ENCODE measurements around the gene PXK. TPM values are rescaled to one million over a fixed set of nuclear protein-coding genes. Genes with fewer than 3 reads are reported as not detected.

The PXK gene
- total and polyA plus RNA-seq, 8 donors = 8.3 to 54.0 (median 31.1) TPM

DNA sequence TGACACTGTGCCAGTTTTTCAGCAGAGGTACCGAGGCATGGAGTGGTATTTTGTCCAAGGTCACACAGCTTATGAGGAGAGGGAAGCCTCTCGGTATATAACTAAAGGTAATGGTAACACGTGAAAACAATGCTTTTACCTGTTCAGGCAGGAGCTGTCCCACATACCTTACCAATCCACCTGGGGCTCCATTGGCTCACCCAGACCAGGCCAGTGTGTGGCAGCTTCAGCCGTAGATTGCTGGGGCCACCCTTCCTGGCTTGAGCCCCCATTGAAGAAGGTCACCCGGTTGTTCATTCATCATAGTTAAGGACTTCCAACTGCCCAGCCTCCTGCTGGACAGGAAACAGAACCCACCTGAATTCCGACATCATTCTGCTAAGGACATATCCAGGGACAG is 35.8 kb upstream of the PXK start:
- intact Hi-C loops (cut with DNase I; ENCODE audit: low total_unique reads) = loop anchor here (5.0 to 10.0 kb wide), 2 partner anchors 62 to 105 kb away; partner anchors contain the start of gene ABHD6
- Histone ChIP-seq H3K36me3 (peaks cover 0 to 22% (median 5%) of the 10 kb centered on the region in 4 donors), H3K4me1 (peaks cover 0 to 8% (median 4%) of the 10 kb centered on the region in 4 donors), H3K27ac (no peak overlapping the region), H3K27me3 (peaks cover 0 to 19% (median 0%) of the 10 kb centered on the region in 3 donors), H3K9me3 (no peaks in the 10 kb centered on the region), H3K4me3 (no peak overlapping the region)
- DNase-seq = no peak
- WGBS, 5 donors = 72 to 81% (median 78%) methylated on average over 6 of the region's 6 CpGs
- TF ChIP-seq, protein P1, sequence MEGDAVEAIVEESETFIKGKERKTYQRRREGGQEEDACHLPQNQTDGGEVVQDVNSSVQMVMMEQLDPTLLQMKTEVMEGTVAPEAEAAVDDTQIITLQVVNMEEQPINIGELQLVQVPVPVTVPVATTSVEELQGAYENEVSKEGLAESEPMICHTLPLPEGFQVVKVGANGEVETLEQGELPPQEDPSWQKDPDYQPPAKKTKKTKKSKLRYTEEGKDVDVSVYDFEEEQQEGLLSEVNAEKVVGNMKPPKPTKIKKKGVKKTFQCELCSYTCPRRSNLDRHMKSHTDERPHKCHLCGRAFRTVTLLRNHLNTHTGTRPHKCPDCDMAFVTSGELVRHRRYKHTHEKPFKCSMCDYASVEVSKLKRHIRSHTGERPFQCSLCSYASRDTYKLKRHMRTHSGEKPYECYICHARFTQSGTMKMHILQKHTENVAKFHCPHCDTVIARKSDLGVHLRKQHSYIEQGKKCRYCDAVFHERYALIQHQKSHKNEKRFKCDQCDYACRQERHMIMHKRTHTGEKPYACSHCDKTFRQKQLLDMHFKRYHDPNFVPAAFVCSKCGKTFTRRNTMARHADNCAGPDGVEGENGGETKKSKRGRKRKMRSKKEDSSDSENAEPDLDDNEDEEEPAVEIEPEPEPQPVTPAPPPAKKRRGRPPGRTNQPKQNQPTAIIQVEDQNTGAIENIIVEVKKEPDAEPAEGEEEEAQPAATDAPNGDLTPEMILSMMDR (IDR thresholded peaks at IDR 0.05) = no peak
- TF ChIP-seq EP300 (IDR thresholded peaks at IDR 0.05) (no peak), POLR2A (IDR thresholded peaks at IDR 0.05) (no peak), POLR2AphosphoS5 (IDR thresholded peaks at IDR 0.05) (no peak)

DNA sequence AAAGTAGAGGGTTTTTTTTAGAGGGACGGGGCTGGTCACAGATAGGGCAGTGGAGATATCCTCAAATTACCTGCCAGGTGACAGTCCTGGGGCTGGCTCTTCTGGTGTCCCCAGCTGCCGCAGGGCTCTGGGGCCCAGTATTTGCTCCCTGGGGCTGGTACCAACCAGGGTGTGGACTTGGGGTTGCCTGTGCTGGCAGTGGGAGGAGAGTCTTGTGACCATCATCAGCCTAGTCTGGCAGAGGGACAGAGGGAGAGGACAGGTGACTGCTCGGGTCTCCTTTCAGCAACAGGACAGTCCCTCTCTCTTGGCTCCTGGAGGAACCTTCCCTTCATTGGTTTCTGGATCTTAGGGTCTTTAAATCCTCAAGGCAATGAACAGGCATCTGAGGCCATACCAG is 34.5 kb upstream of the PXK start:
- no peak for DNase-seq
- 24 to 55% (median 46%) methylated on average over 3 of the region's 3 CpGs for WGBS, 5 donors

DNA sequence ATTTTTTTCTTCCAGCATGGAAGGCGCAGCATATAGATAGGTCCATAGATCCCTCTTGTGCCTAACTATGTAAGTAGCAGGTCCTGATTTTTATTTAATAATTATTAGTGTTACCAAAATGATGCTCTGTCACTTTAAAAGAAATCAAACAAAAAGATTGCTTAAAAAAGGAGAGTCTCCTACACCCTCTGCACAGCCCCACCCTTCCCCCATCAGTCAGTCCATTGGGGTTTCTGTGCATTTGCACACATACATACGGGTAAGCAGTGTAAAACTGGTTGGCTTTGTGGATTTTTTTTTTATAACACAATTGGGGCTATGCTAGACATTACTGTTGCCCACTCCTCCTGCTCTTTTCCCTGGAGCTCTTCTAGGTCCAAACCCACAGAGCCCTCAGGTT is 33.6 kb upstream of the PXK start:
- no peak for TF ChIP-seq POLR2AphosphoS5 (IDR thresholded peaks at IDR 0.05)
- no peak for TF ChIP-seq EP300 (IDR thresholded peaks at IDR 0.05)
- TF ChIP-seq, protein P1 (IDR thresholded peaks at IDR 0.05) = no peak
- no peak for TF ChIP-seq POLR2A (IDR thresholded peaks at IDR 0.05)
- H3K36me3 ChIP-seq = peaks cover 0 to 2% (median under 1%) of the 10 kb centered on the region in 4 donors
- 49 to 64% (median 57%) methylated on average over 2 of the region's 2 CpGs for WGBS, 5 donors
- peaks cover 0 to 23% (median 0%) of the 10 kb centered on the region in 3 donors for H3K27me3 ChIP-seq
- peaks cover 0 to 8% (median 4%) of the 10 kb centered on the region in 4 donors for H3K4me1 ChIP-seq
- intact Hi-C loops (cut with DNase I; ENCODE audit: low total_unique reads) = loop anchor here (5.0 to 10.0 kb wide), 2 partner anchors 64 to 107 kb away; partner anchors contain the start of gene ABHD6
- no peaks in the 10 kb centered on the region for H3K9me3 ChIP-seq
- no peak for DNase-seq
- no peak overlapping the region for H3K27ac ChIP-seq
- no peak overlapping the region for H3K4me3 ChIP-seq

More for the DNA sequence above, 34.5 kb upstream of the PXK start:
- intact Hi-C loops (cut with DNase I; ENCODE audit: low total_unique reads) = loop anchor here (5.0 to 10.0 kb wide), 2 partner anchors 63 to 106 kb away; partner anchors contain the start of gene ABHD6
- TF ChIP-seq, protein P1 (IDR thresholded peaks at IDR 0.05) = no peak
- no peak for TF ChIP-seq POLR2A (IDR thresholded peaks at IDR 0.05)
- TF ChIP-seq POLR2AphosphoS5 (IDR thresholded peaks at IDR 0.05) = no peak
- no peak for TF ChIP-seq EP300 (IDR thresholded peaks at IDR 0.05)
- H3K4me3 ChIP-seq = no peak overlapping the region
- peaks cover 0 to 8% (median 4%) of the 10 kb centered on the region in 4 donors for H3K4me1 ChIP-seq
- no peak overlapping the region for H3K27ac ChIP-seq
- H3K27me3 ChIP-seq = peaks cover 0 to 21% (median 0%) of the 10 kb centered on the region in 3 donors
- no peaks in the 10 kb centered on the region for H3K9me3 ChIP-seq
- peaks cover 0 to 11% (median 5%) of the 10 kb centered on the region in 4 donors for H3K36me3 ChIP-seq

DNA sequence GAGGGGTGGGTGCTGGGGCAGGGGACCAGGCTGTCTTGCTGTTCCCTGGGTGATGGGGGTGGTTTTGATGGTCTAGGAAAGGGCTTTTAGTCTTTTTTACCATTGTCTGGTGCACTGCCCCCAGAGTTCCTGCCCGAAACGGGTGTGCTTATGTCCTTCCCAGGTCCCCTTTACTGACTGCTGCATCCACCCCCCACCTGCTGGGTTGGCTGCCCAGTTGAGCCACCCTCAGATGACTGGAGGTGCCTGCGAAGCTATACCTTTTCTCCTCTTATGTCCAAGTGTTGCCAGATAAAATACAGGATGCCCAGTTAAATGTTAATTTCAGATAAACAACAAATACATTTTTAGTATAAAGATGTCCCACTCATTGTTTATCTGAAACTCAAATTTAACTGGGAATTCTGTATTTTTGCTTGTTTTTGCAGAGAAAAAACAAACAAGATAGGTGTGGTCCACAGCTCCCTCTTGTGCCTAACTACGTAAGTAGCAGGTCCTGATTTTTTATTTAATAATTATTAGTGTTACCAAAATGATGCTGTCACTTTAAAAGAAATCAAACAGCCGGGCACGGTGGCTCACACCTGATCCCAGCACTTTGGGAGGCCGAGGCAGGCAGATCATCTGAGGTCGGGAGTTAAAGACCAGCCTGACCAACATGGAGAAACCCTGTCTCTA is 32.7 kb upstream of the PXK start:
- 13 to 18% (median 14%) methylated on average over 8 of the region's 8 CpGs for WGBS, 5 donors
- peak in 1 of 2 donors; percentile 75 for DNase-seq
- H3K9me3 ChIP-seq = no peaks in the 10 kb centered on the region
- H3K27ac ChIP-seq = no peak overlapping the region
- TF ChIP-seq, protein P1 (IDR thresholded peaks at IDR 0.05) = peak in 5 of 7 experiments; percentile 39 to 64 (median 55)
- no peak for TF ChIP-seq POLR2A (IDR thresholded peaks at IDR 0.05)
- no peak for TF ChIP-seq POLR2AphosphoS5 (IDR thresholded peaks at IDR 0.05)
- no peak for TF ChIP-seq EP300 (IDR thresholded peaks at IDR 0.05)
- intact Hi-C loops (cut with DNase I; ENCODE audit: low total_unique reads) = loop anchor here (5.0 to 10.0 kb wide), 3 partner anchors 65 to 118 kb away; partner anchors contain the start of gene ABHD6
- peaks cover 0 to 8% (median 4%) of the 10 kb centered on the region in 4 donors for H3K4me1 ChIP-seq
- no peaks in the 10 kb centered on the region for H3K36me3 ChIP-seq
- no peak overlapping the region for H3K4me3 ChIP-seq
- H3K27me3 ChIP-seq = peaks cover 0 to 23% (median 0%) of the 10 kb centered on the region in 3 donors
